Measurements from ENCODE around the gene RAD23A. TPM values are rescaled to one million over a fixed set of nuclear protein-coding genes. Genes with fewer than 3 reads are reported as not detected.

The RAD23A gene
- total and polyA plus RNA-seq, 9 of the 15 experiments (the other 6 are each of a cell fraction or from before 2014, with no cell fraction given): 9.5 to 181 (median 101) TPM

GRCh38 chr19:12983542-12984142 is 38.0 kb downstream of the RAD23A start (continued):
- TF ChIP-seq, protein P1, sequence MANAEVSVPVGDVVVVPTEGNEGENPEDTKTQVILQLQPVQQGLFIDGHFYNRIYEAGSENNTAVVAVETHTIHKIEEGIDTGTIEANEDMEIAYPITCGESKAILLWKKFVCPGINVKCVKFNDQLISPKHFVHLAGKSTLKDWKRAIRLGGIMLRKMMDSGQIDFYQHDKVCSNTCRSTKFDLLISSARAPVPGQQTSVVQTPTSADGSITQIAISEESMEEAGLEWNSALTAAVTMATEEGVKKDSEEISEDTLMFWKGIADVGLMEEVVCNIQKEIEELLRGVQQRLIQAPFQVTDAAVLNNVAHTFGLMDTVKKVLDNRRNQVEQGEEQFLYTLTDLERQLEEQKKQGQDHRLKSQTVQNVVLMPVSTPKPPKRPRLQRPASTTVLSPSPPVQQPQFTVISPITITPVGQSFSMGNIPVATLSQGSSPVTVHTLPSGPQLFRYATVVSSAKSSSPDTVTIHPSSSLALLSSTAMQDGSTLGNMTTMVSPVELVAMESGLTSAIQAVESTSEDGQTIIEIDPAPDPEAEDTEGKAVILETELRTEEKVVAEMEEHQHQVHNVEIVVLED (CRISPR knock-in tag; IDR thresholded peaks at IDR 0.05): 0 out of 2 replicates have a peak, but pooled peaks have one; percentile 32
- TF ChIP-seq DMBX1 (CRISPR knock-in tag; IDR thresholded peaks at IDR 0.05; ENCODE audit: borderline replicate concordance) (peak; percentile 89), SMC3 (conservative IDR thresholded peaks at IDR 0.05; ENCODE audit: insufficient read depth, low read depth, low read length) (peak; percentile 91), E2F3 (CRISPR knock-in tag; IDR thresholded peaks at IDR 0.05) (peak; percentile 74; the same call in 1 of the 2 replicates), MAZ (CRISPR knock-in tag; conservative IDR thresholded peaks at IDR 0.05 in 1 of 2, IDR thresholded peaks at IDR 0.05 in 1 of 2) (peak; percentile 83 to 89), TRIM24 (IDR thresholded peaks at IDR 0.05) (peak in 1 of 2 experiments; percentile 11; a peak in 1 of 4 replicates), ZNF263 (CRISPR knock-in tag; IDR thresholded peaks at IDR 0.05; ENCODE audit: borderline replicate concordance) (peak; percentile 80), CCAR2 (IDR thresholded peaks at IDR 0.05; ENCODE audit: low read depth, low read length) (no peak), BCOR (IDR thresholded peaks at IDR 0.05) (peak; percentile 98), MXI1 (IDR thresholded peaks at IDR 0.05; ENCODE audit: low read depth, low read length) (no peak), TBL1XR1 (IDR thresholded peaks at IDR 0.05; ENCODE audit: low read length in 2 of 2) (no peak), YY1 (IDR thresholded peaks at IDR 0.05; ENCODE audit: borderline replicate concordance in 1 of 3, control insufficient read depth in 1 of 3, extremely low read depth in 1 of 3, insufficient read depth in 3 of 3, insufficient read length in 1 of 3, insufficient replicate concordance in 2 of 3, low read depth in 1 of 3, low read length in 2 of 3) (peak in 2 of 3 experiments; percentile 39 to 42)
- TF ChIP-seq, protein P2, sequence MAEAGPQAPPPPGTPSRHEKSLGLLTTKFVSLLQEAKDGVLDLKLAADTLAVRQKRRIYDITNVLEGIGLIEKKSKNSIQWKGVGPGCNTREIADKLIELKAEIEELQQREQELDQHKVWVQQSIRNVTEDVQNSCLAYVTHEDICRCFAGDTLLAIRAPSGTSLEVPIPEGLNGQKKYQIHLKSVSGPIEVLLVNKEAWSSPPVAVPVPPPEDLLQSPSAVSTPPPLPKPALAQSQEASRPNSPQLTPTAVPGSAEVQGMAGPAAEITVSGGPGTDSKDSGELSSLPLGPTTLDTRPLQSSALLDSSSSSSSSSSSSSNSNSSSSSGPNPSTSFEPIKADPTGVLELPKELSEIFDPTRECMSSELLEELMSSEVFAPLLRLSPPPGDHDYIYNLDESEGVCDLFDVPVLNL (CRISPR knock-in tag; IDR thresholded peaks at IDR 0.05; ENCODE audit: low read depth): 0 out of 2 replicates have a peak, but pooled peaks have one; percentile 53
- TF ChIP-seq, protein P3, sequence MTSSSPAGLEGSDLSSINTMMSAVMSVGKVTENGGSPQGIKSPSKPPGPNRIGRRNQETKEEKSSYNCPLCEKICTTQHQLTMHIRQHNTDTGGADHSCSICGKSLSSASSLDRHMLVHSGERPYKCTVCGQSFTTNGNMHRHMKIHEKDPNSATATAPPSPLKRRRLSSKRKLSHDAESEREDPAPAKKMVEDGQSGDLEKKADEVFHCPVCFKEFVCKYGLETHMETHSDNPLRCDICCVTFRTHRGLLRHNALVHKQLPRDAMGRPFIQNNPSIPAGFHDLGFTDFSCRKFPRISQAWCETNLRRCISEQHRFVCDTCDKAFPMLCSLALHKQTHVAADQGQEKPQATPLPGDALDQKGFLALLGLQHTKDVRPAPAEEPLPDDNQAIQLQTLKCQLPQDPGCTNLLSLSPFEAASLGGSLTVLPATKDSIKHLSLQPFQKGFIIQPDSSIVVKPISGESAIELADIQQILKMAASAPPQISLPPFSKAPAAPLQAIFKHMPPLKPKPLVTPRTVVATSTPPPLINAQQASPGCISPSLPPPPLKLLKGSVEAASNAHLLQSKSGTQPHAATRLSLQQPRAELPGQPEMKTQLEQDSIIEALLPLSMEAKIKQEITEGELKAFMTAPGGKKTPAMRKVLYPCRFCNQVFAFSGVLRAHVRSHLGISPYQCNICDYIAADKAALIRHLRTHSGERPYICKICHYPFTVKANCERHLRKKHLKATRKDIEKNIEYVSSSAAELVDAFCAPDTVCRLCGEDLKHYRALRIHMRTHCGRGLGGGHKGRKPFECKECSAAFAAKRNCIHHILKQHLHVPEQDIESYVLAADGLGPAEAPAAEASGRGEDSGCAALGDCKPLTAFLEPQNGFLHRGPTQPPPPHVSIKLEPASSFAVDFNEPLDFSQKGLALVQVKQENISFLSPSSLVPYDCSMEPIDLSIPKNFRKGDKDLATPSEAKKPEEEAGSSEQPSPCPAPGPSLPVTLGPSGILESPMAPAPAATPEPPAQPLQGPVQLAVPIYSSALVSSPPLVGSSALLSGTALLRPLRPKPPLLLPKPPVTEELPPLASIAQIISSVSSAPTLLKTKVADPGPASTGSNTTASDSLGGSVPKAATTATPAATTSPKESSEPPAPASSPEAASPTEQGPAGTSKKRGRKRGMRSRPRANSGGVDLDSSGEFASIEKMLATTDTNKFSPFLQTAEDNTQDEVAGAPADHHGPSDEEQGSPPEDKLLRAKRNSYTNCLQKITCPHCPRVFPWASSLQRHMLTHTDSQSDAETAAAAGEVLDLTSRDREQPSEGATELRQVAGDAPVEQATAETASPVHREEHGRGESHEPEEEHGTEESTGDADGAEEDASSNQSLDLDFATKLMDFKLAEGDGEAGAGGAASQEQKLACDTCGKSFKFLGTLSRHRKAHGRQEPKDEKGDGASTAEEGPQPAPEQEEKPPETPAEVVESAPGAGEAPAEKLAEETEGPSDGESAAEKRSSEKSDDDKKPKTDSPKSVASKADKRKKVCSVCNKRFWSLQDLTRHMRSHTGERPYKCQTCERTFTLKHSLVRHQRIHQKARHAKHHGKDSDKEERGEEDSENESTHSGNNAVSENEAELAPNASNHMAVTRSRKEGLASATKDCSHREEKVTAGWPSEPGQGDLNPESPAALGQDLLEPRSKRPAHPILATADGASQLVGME (CRISPR knock-in tag; IDR thresholded peaks at IDR 0.05): peak; percentile 39; the same call in 1 of the 2 replicates
- TF ChIP-seq, protein P4, sequence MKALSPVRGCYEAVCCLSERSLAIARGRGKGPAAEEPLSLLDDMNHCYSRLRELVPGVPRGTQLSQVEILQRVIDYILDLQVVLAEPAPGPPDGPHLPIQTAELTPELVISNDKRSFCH (CRISPR knock-in tag; IDR thresholded peaks at IDR 0.05): no peak
- TF ChIP-seq, protein P4 (tag; IDR thresholded peaks at IDR 0.05): peak; percentile 36; the same call in 1 of the 2 replicates

Data from K562 (cell line).